HepG2 (cell line): ENCODE data around the gene GTF3A. TPM values are rescaled to one million over a fixed set of nuclear protein-coding genes. Genes with fewer than 3 reads are reported as not detected.

ENCODE experiments used
- CBX5 ChIP-seq: sonication (generic); formaldehyde crosslinking; IDR thresholded peaks from 2 replicates; pipeline ENCODE4 v1.4.0; 2020; ENCODE audit warnings: missing genetic modification reagents, borderline replicate concordance
- CTCF ChIP-seq: sonication (generic); formaldehyde crosslinking; IDR thresholded peaks from 2 replicates; pipeline ENCODE4 v1.5.0; 2020; ENCODE audit warnings: mild to moderate bottlenecking, missing genetic modification reagents, moderate library complexity
- ELF3 ChIP-seq: IDR thresholded peaks from 2 replicates; pipeline ENCODE4 v1.6.1; 2016; ENCODE audit warnings: missing genetic modification reagents, missing compliant biosample characterization
- FOXP4 ChIP-seq: sonication (generic); formaldehyde crosslinking; IDR thresholded peaks from 2 replicates; pipeline ENCODE4 v1.4.0; 2020; ENCODE audit warnings: missing genetic modification reagents
- HDAC2 ChIP-seq: sonication (generic); formaldehyde crosslinking; IDR thresholded peaks from 2 replicates; pipeline ENCODE4 v1.4.0; 2020; ENCODE audit warnings: missing genetic modification reagents
- HNF4G ChIP-seq, 2 experiments: sonication (generic) in 1 of 2; formaldehyde crosslinking in 1 of 2; IDR thresholded peaks; 2 replicates each; pipeline versions ENCODE4 v1.4.0 to v1.6.1; 2011 to 2020; ENCODE audit warnings: borderline replicate concordance in 2 of 2, low read depth in 2 of 2, mild to moderate bottlenecking in 2 of 2, low read length in 1 of 2, missing genetic modification reagents in 1 of 2, moderate library complexity in 1 of 2
- JUNB ChIP-seq: sonication (generic); formaldehyde crosslinking; IDR thresholded peaks from 2 replicates; pipeline ENCODE4 v1.8.0; 2022; ENCODE audit warnings: missing genetic modification reagents, mild to moderate bottlenecking, borderline replicate concordance
- KAT8 ChIP-seq: IDR thresholded peaks from 2 replicates; pipeline ENCODE4 v1.6.1; 2016; ENCODE audit warnings: missing genetic modification reagents, missing compliant biosample characterization
- PCBP2 ChIP-seq: fragments of 200-400 bp; formaldehyde crosslinking; optimal IDR thresholded peaks from 2 replicates; pipeline ENCODE3; 2018; ENCODE audit warnings: low read length, low read depth; ENCODE audit not compliant: poor library complexity, severe bottlenecking
- SP1 ChIP-seq, 2 experiments: fragments of 450-650 bp in 1 of 2; sonication (generic) in 1 of 2; formaldehyde crosslinking in 1 of 2; IDR thresholded peaks; 2 replicates each; pipeline versions ENCODE4 v1.4.0 to v1.6.1; 2016 to 2020; ENCODE audit warnings: missing genetic modification reagents in 1 of 2
- STAG1 ChIP-seq: sonication (generic); formaldehyde crosslinking; IDR thresholded peaks from 2 replicates; pipeline ENCODE4 v1.4.0; 2020; ENCODE audit warnings: missing genetic modification reagents
- U2AF1 ChIP-seq: fragments of 200-400 bp; formaldehyde crosslinking; optimal IDR thresholded peaks from 2 replicates; pipeline ENCODE3; 2017; ENCODE audit warnings: mild to moderate bottlenecking, low read depth, low read length
- ZFP1 ChIP-seq: IDR thresholded peaks from 2 replicates; pipeline ENCODE4 v1.6.1; 2016
- ZFP36L1 ChIP-seq: sonication (generic); formaldehyde crosslinking; IDR thresholded peaks from 2 replicates; pipeline ENCODE4 v1.8.0; 2022; ENCODE audit warnings: mild to moderate bottlenecking, missing genetic modification reagents, moderate library complexity
- ZFP37 ChIP-seq: sonication (generic); formaldehyde crosslinking; IDR thresholded peaks from 2 replicates; pipeline ENCODE4 v1.4.0; 2020; ENCODE audit warnings: missing genetic modification reagents, borderline replicate concordance
- ZFP41 ChIP-seq: sonication (generic); formaldehyde crosslinking; IDR thresholded peaks from 2 replicates; pipeline ENCODE4 v1.4.0; 2020; ENCODE audit warnings: mild to moderate bottlenecking, missing genetic modification reagents, borderline replicate concordance
- ZNF34 ChIP-seq: sonication (generic); formaldehyde crosslinking; IDR thresholded peaks from 2 replicates; pipeline ENCODE4 v1.4.0; 2020; ENCODE audit warnings: mild to moderate bottlenecking, missing genetic modification reagents, borderline replicate concordance
- ZNF547 ChIP-seq: sonication (generic); formaldehyde crosslinking; IDR thresholded peaks from 2 replicates; pipeline ENCODE4 v1.5.1; 2020; ENCODE audit warnings: mild to moderate bottlenecking, missing genetic modification reagents
- ZNF605 ChIP-seq: sonication (generic); formaldehyde crosslinking; IDR thresholded peaks from 2 replicates; pipeline ENCODE4 v1.8.0; 2022; ENCODE audit warnings: mild to moderate bottlenecking, missing genetic modification reagents
- ZNF629 ChIP-seq: sonication (generic); formaldehyde crosslinking; conservative IDR thresholded peaks from 2 replicates; pipeline ENCODE4 v1.5.0; 2020; ENCODE audit warnings: missing genetic modification reagents
- polyA plus RNA-seq, 8 experiments: library from polyadenylated mRNA; depleted of rRNA in 3 of 8; stranded (reverse) in 7 of 8; unstranded in 1 of 8; fragments of >200 nt; fragmentation: Illumina TruSeq in 4 of 8; extraction: Trizol in 4 of 8; gene quantifications; 2 replicates each; pipeline versions ENCODE4 v1.2.1 to v1.2.3, GENCODE V29; 2011 to 2016; ENCODE audit warnings: low read depth in 4 of 8, missing spikeins in 1 of 8, mixed read lengths in 1 of 8; ENCODE audit not compliant: insufficient read depth in 1 of 8
- total RNA-seq, 5 experiments: library from RNA; depleted of rRNA; stranded (reverse); fragments of >200 nt; fragmentation: Illumina TruSeq; extraction: Trizol; gene quantifications; 2 replicates each; pipeline ENCODE4 v1.2.3, GENCODE V29; 2016; ENCODE audit warnings: low read depth in 1 of 5

GTF3A gene
- total and polyA plus RNA-seq, 2 of the 13 experiments (the other 11 are each of a cell fraction or from before 2014, with no cell fraction given) = 42.1 to 176 TPM

GRCh38 chr13:27425918-27426630 lies 1.7 kb downstream of the GTF3A start (continued):
- TF ChIP-seq ZFP36L1 (CRISPR knock-in tag) (no peak), STAG1 (CRISPR knock-in tag) (peak; percentile 48), CBX5 (CRISPR knock-in tag) (no peak), ZFP41 (CRISPR knock-in tag) (no peak), PCBP2 (no peak), ZNF605 (CRISPR knock-in tag) (no peak), ZFP37 (no peak), FOXP4 (CRISPR knock-in tag) (0 out of 2 replicates have a peak, but pooled peaks have one; percentile 22), HNF4G (IDR thresholded peaks at IDR 0.05; ENCODE audit: borderline replicate concordance, low read depth, low read length) (no peak), HNF4G (CRISPR knock-in tag; IDR thresholded peaks at IDR 0.05; ENCODE audit: borderline replicate concordance, low read depth) (no peak), ELF3 (CRISPR knock-in tag) (0 out of 2 replicates have a peak, but pooled peaks have one; percentile 17), ZNF547 (CRISPR knock-in tag) (no peak), JUNB (peak; percentile 42; the same call in 1 of the 2 replicates), ZNF629 (CRISPR knock-in tag) (no peak), CTCF (CRISPR knock-in tag) (peak; percentile 77), U2AF1 (no peak), KAT8 (CRISPR knock-in tag) (no peak), SP1 (IDR thresholded peaks at IDR 0.05) (no peak), SP1 (CRISPR knock-in tag; IDR thresholded peaks at IDR 0.05) (no peak), ZFP1 (CRISPR knock-in tag) (no peak), HDAC2 (CRISPR knock-in tag) (peak; percentile 25; the same call in 1 of the 2 replicates), ZNF34 (CRISPR knock-in tag) (peak; percentile 3; the same call in 1 of the 2 replicates)
